Measurements from ENCODE around the gene BMPER.

DNA sequence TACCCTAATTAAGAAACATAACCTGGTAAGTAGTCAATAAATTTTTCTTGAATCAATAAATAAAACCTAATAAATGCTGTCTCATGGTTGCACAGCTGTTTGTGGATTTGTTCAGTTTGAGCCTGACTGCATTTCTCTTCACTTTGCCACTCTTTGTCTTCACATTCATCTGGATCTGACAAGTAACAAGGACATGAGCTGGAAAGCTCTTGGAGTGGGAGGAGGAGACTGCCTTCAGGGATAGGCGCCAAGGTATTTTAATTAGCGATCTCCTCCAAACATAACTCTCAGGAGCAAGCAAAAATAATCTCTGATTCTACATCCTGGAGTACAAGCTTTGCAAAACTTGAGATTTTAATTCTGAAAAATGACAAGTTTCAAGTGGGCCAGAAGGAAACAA, 251.0 kb downstream of the BMPER start:
- no peak for TF ChIP-seq POLR2A (IDR thresholded peaks at IDR 0.05)
- TF ChIP-seq EP300 (IDR thresholded peaks at IDR 0.05) = no peak
